HEK293T (cell line): ENCODE data around the gene EPHA4.

Experiments
- BHLHE40 ChIP-seq: fragments of 450-650 bp; IDR thresholded peaks from 2 replicates; pipeline ENCODE4 v1.6.1; 2016; ENCODE audit warnings: mild to moderate bottlenecking, moderate library complexity, borderline replicate concordance
- ELF4 ChIP-seq: fragments of 450-650 bp; IDR thresholded peaks from 2 replicates; pipeline ENCODE4 v1.6.1; 2017; ENCODE audit warnings: antibody characterized with exemption
- FOXK2 ChIP-seq: fragments of 450-650 bp; IDR thresholded peaks from 2 replicates; pipeline ENCODE4 v1.6.1; 2016; ENCODE audit warnings: mild to moderate bottlenecking
- FOXM1 ChIP-seq: fragments of 450-650 bp; IDR thresholded peaks from 2 replicates; pipeline ENCODE4 v1.6.1; 2017; ENCODE audit warnings: mild to moderate bottlenecking, borderline replicate concordance
- HDGF ChIP-seq: fragments of 450-650 bp; IDR thresholded peaks from 2 replicates; pipeline ENCODE4 v1.6.1; 2017; ENCODE audit warnings: antibody characterized with exemption, borderline replicate concordance
- SUZ12 ChIP-seq: fragments of 450-650 bp; IDR thresholded peaks from 2 replicates; pipeline ENCODE4 v1.6.1; 2016; ENCODE audit warnings: mild to moderate bottlenecking

- no peak for TF ChIP-seq ELF4
- no peak for TF ChIP-seq HDGF
- no peak for TF ChIP-seq FOXM1
- no peak for TF ChIP-seq BHLHE40
- TF ChIP-seq SUZ12 = no peak
- TF ChIP-seq FOXK2 = no peak
Measured at GRCh38 chr2:221610255-221610654, 38.2 kb upstream of the EPHA4 start.
